NCI-H187 (cell line): Measurements from ENCODE around the gene CHMP1B.

Experiments
- DNase-seq, 2 experiments: peaks; one replicate each; lab custom pipeline; 2025; lab: John Stamatoyannopoulos, UW

The CHMP1B gene

DNA sequence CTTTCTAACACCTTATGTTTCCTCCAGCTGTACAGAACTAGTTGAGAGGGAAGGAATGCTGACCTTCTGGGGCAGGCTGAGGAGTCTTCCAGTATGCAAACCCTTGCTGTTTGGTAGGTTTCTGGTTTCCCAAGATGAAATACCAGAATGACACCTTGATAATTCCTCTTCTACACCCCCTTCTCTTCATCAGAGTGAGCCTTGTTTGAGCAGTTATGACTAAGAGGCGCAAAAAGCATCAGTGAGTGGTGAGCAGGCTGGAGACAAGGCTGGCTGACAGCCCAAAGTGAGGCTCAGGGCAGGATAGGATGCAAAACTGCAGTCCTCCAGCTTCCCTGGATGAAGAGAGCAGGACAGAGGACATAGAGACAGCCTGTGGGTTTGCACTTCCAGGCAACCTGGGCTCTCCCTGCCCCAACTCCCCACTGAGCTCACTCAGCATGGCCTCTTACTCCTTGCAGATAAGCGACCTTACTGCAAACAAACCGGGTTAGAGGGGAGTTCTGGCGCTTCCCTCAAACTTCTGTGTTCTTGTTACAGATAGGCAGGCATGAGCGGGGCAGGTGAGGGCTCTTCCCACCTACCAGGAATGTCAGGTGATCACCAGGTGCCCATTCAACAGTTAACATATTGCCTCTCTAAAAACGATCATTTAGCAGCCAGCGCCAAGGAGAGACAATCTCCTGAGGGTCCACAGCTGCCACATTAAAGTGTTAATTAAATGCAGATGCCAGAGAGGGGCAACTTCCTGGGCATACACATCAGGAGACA is 51.5 kb downstream of the CHMP1B start:
- DNase-seq, result no peak
